Heart right ventricle (tissue), 16 donors: ENCODE data around the gene LILRA5. TPM values are rescaled to one million over a fixed set of nuclear protein-coding genes. Genes with fewer than 3 reads are reported as not detected.
"Not testable (repeated sequence)": the region's sequence is repeated elsewhere in the genome, so short reads cannot be mapped to it uniquely, and the experiment has no call there.

Experiments used
- ATAC-seq, 8 donors: fragments of 200-7000 bp; cut with Tn5 transposase; one replicate each; pipeline ENCODE4 v1.9.1; 2020; ENCODE audit warnings: mild to moderate bottlenecking in 8 of 8, moderate library complexity in 8 of 8, moderate number of reproducible peaks in 1 of 8
- DNase-seq, 2 donors: peaks; one replicate each; pipeline ENCODE4 v3.0.0-alpha.2; 2020
- H3K27ac ChIP-seq, 10 donors: fragments of 200-600 bp; sonication (generic) in 2 of 10; one replicate each; pipeline versions ENCODE4 v1.5.0 to v1.8.0; 2020 to 2022; ENCODE audit warnings: mild to moderate bottlenecking in 3 of 10
- H3K27me3 ChIP-seq, 7 donors: fragments of 200-600 bp; one replicate each; pipeline ENCODE4 v1.8.0; 2021 to 2022; ENCODE audit warnings: mild to moderate bottlenecking in 2 of 7
- H3K36me3 ChIP-seq, 9 donors: fragments of 200-600 bp; sonication (generic) in 1 of 9; one replicate each; pipeline versions ENCODE4 v1.5.0 to v1.8.0; 2020 to 2022; ENCODE audit warnings: mild to moderate bottlenecking in 2 of 9
- H3K4me1 ChIP-seq, 9 donors: fragments of 200-600 bp; sonication (generic) in 1 of 9; one replicate each; pipeline versions ENCODE4 v1.5.0 to v1.8.0; 2020 to 2022; ENCODE audit warnings: mild to moderate bottlenecking in 4 of 9
- H3K4me3 ChIP-seq, 10 donors: fragments of 200-600 bp; sonication (generic) in 2 of 10; one replicate each; pipeline versions ENCODE4 v1.5.0 to v1.8.0; 2020 to 2022; ENCODE audit warnings: mild to moderate bottlenecking in 7 of 10, moderate library complexity in 2 of 10
- H3K9me3 ChIP-seq, 11 donors: fragments of 200-600 bp in 10 of 11; sonication (generic) in 2 of 11; one replicate each; pipeline versions ENCODE4 v1.5.0 to v1.8.0; 2013 to 2022; ENCODE audit warnings: mild to moderate bottlenecking in 2 of 11, control low read depth in 1 of 11, moderate library complexity in 1 of 11
- WGBS, 2 donors: extraction: QIAGEN DNeasy Blood & Tissue Kit; methylation state at CpG; one replicate each; pipeline ENCODE4 v1.1.7; 2013; ENCODE audit warnings: inconsistent platforms in 1 of 2; 5-methylcytosine and 5-hydroxymethylcytosine counted together
- intact Hi-C, 10 donors: fragments of 100-400 bp; cut with DNase I; formaldehyde crosslinking; loops; one replicate each; pipeline versions ENCODE4 v1.11.1 to v1.14.2; 2022
- polyA plus RNA-seq, 2 donors: library from polyadenylated mRNA; stranded (reverse); fragments of 200-250 nt; gene quantifications; one replicate each; pipeline ENCODE4 v1.2.3, GENCODE V29; 2013
- total RNA-seq, 10 donors: library from RNA; stranded (reverse); fragmentation: NEBNext Ultra II Directional in 3 of 10; extraction: Animal tissue kit (Norgen Biotek cat#: 25700) in 3 of 10; gene quantifications; one replicate each; pipeline versions ENCODE4 v1.2.1 to v1.2.4, GENCODE V29; 2021 to 2023
- TF ChIP-seq, protein P1 (sequence below), 9 donors: fragments of 200-600 bp; sonication (generic) in 2 of 9; IDR thresholded peaks; one replicate each; pipeline versions ENCODE4 v1.5.0 to v1.8.0; 2021 to 2022; ENCODE audit warnings: antibody characterized with exemption in 9 of 9, mild to moderate bottlenecking in 5 of 9, moderate library complexity in 1 of 9
- donor health status: Arrhythmogenic right ventricular cardiomyopathy.
- donor health status: ischemic (EF 13 %, LVEDD 7.1; RV severe dilation, severe dysfunction).
- donor health status: healthy with polysubstance abuse.
- donor health status: DM: no; HTN: yes; CAD: no.
- donor health status: DM: no; HTN: no; CAD: no.
- donor health status: ischemic (EF 25% LVEDD 6.9; RV normal size, moderate dysfunction).
- donor health status: ischemic (EF 25% LVEDD 5.7; RV mildly dilated, moderate dysfunction).
- donor health status: healthy.
- donor health status: DM: yes; HTN: yes; CAD: no.
- donor health status: Ischemic cardiomyopathy.
- donor health status: ischemic (EF 35%, LVEDD 5.7; RV mildly dilated, moderate dysfunction).
- donor health status: nonischemic (EF 11% LVEDD 7.7; RV severe dilation, severe dysfunction).
- donor health status: DM: yes; HTN: yes; CAD: no.
- donor health status: PGD.
- donor health status: ischemic (EF 29% LVEDD 5.4; RV normal size, mild dysfunction).
- donor health status: nonischemic (EF 23%, LVEDD 6.1; RV moderate dilation, normal function).

The LILRA5 gene
- total and polyA plus RNA-seq, 12 donors = 0.26 to 8.5 (median 1.3) TPM

DNA sequence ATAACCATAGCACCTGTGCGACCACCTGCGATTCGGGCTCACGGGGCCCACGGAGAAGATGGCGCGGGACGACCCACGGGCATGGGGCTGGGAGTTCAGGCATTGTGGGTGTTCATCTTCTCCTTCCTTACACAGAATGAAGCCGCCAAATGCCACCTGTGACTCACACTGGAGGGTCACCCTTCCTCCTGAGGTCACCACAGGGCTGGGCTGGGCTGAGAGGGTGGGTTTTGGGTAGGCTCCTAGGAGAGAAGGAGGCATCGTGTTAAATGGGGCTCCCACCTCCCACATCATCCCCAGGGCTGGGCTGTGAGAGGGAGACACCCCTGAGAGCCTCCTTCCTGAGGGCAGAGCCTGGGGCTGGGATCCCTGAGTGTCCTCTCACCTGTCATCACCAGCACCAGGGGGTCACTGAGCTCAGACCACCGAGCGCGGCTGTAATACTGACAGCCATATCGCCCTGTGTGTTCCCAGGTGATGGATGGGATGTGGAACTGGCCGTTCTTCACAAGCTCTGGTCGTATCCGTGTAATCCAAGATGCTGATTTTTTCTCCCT lies 33.5 kb downstream of the LILRA5 start:
- WGBS, 2 donors = 78 to 86% methylated on average over 18 of the region's 18 CpGs
- Histone ChIP-seq H3K27ac (peak overlapping the region in 2 of 10 donors; percentile 60 to 90), H3K36me3 (peaks cover 0 to 17% (median 0%) of the 10 kb centered on the region in 9 donors), H3K9me3 (no peaks in the 10 kb centered on the region), H3K27me3 (peaks cover 0 to 61% (median 28%) of the 10 kb centered on the region in 7 donors), H3K4me1 (peaks cover 0 to 34% (median 0%) of the 10 kb centered on the region in 9 donors), H3K4me3 (peak overlapping the region in 4 of 10 donors; percentile 17 to 53 (median 22))
- TF ChIP-seq, protein P1, sequence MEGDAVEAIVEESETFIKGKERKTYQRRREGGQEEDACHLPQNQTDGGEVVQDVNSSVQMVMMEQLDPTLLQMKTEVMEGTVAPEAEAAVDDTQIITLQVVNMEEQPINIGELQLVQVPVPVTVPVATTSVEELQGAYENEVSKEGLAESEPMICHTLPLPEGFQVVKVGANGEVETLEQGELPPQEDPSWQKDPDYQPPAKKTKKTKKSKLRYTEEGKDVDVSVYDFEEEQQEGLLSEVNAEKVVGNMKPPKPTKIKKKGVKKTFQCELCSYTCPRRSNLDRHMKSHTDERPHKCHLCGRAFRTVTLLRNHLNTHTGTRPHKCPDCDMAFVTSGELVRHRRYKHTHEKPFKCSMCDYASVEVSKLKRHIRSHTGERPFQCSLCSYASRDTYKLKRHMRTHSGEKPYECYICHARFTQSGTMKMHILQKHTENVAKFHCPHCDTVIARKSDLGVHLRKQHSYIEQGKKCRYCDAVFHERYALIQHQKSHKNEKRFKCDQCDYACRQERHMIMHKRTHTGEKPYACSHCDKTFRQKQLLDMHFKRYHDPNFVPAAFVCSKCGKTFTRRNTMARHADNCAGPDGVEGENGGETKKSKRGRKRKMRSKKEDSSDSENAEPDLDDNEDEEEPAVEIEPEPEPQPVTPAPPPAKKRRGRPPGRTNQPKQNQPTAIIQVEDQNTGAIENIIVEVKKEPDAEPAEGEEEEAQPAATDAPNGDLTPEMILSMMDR (IDR thresholded peaks at IDR 0.05) = no peak
- no peak for ATAC-seq
- intact Hi-C loops = no loop called here
- DNase-seq = no peak

DNA sequence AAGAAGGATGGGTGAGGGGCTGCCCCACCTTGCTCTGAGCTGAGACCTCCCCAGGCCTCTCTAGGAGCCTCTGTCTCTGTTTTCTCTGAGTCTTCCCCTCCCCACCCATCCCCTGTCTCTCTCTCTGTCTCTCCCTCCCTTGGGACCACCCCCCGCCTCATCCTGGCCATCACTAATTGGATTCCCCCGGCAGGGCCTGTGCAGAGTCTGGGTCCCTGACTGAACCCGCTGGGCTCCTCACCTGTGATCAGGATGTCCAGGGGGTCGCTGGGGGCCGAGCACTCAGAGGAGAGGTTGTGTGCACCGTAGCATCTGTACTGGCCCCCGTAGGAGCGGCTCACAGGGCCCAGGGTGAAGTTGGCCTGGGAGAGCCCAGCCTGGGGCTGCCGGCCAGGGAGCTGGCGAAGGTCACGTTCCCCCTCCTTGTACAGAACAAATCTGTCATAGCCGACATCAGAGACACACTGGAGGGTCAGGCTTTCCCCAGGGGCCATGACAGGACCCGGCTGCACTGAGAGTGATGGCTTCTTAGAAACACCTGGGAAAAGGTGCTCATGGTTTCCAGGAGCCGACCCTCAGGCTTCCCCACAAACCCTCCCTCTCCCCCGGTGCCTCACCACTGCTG lies 34.3 kb downstream of the LILRA5 start:
- Histone ChIP-seq H3K36me3 (peaks cover 0 to 17% (median 0%) of the 10 kb centered on the region in 9 donors), H3K27me3 (peaks cover 0 to 62% (median 28%) of the 10 kb centered on the region in 7 donors), H3K4me3 (peak overlapping the region in 1 of 10 donors; percentile 53), H3K27ac (peak overlapping the region in 1 of 10 donors; percentile 90), H3K4me1 (peaks cover 0 to 31% (median 0%) of the 10 kb centered on the region in 9 donors)
- ATAC-seq, H3K9me3 ChIP-seq, DNase-seq, intact Hi-C loops: not testable (repeated sequence)
- 71 to 81% methylated on average over 15 of the region's 15 CpGs for WGBS, 2 donors

DNA sequence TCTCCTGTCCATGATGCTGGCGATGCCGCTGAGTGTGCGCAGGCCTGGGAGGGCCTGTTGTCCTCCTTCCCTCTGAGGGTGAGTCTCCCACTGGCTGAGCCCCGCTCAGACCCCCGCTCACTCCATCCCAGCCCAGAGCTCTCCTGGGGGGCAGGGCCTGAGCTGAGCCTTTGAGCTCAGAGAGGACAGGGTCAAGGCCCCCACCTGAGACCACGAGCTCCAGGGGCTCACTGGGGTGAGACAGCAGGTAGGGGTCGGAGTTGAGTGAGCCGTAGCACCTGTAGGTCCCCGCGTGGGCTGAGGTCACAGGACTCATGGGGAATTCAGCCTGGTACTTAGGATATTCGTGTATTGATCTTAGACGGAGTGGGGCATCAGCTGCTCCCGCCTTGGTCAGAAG lies 34.9 kb downstream of the LILRA5 start:
- Histone ChIP-seq H3K4me1 (peaks cover 0 to 25% (median 0%) of the 10 kb centered on the region in 9 donors), H3K27me3 (peaks cover 0 to 67% (median 28%) of the 10 kb centered on the region in 7 donors), H3K36me3 (peaks cover 0 to 17% (median 0%) of the 10 kb centered on the region in 9 donors), H3K27ac (peak overlapping the region in 1 of 10 donors; percentile 36)
- intact Hi-C loops, H3K4me3 ChIP-seq, H3K9me3 ChIP-seq, DNase-seq, ATAC-seq: not testable (repeated sequence)
- WGBS, 2 donors = 80 to 81% methylated on average over 13 of the region's 13 CpGs

DNA sequence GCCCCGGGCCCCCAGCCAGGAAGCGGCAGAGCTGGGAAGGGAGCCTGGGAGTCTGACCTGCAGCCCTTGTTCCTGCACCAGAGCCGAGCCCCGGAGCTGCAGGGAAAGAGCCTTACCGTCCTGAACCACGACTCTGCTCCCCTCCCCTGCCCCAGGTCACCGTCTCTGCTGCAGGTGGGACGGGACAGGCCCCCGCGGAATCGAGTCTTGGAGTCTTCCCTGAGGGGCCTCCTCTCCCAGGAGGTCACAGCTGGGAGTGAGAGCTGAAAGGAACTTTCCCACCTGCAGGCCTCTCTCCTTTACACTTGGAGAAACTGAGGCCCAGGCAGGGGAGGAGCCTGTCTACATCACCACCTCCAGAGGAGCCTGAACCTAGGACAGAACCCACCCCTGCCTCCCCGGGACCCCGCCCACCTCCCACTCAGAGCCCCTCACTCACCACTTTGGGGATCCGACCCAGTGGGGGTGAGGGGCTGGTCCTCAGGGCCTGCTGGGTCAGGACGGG lies 35.8 kb downstream of the LILRA5 start:
- ATAC-seq, H3K4me3 ChIP-seq, H3K9me3 ChIP-seq, H3K27ac ChIP-seq, DNase-seq, intact Hi-C loops: not testable (repeated sequence)
- 63 to 67% methylated on average over 14 to 15 of the region's 15 CpGs for WGBS, 2 donors
- Histone ChIP-seq H3K36me3 (peaks cover 0 to 17% (median 0%) of the 10 kb centered on the region in 9 donors), H3K4me1 (peaks cover 0 to 16% (median 0%) of the 10 kb centered on the region in 9 donors), H3K27me3 (peaks cover 0 to 58% (median 26%) of the 10 kb centered on the region in 7 donors)

DNA sequence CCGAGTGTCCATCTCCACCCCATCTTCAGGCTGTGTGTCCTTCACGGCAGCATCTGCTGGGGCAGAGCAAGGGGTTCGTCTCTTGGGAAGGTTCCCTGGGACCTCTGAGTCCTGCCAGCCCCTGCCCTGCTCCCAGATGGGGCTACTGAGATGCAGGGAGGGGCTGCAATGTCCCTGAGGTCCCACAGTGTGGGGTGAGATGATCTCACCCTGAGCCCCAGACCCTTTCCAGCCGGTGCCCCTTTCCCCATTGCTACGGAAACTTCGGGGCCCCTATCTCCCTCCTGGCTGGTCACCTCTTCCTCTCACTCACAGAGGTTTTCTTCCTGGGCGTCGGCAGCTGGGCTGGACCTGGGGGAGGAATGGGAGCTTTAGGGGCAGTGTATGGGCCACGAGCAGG lies 37.0 kb downstream of the LILRA5 start:
- H3K9me3 ChIP-seq = no peaks in the 10 kb centered on the region
- DNase-seq (no peak), ATAC-seq (no peak)
- H3K4me1 ChIP-seq = peaks cover 0 to 5% (median 0%) of the 10 kb centered on the region in 9 donors
- H3K27me3 ChIP-seq = peaks cover 0 to 46% (median 16%) of the 10 kb centered on the region in 7 donors
- TF ChIP-seq, protein P1 (IDR thresholded peaks at IDR 0.05) = no peak
- peaks cover 0 to 17% (median 0%) of the 10 kb centered on the region in 9 donors for H3K36me3 ChIP-seq
- 44 to 56% methylated on average over 9 of the region's 9 CpGs for WGBS, 2 donors
- no peak overlapping the region for H3K27ac ChIP-seq
- intact Hi-C loops = no loop called here
- H3K4me3 ChIP-seq = no peak overlapping the region

DNA sequence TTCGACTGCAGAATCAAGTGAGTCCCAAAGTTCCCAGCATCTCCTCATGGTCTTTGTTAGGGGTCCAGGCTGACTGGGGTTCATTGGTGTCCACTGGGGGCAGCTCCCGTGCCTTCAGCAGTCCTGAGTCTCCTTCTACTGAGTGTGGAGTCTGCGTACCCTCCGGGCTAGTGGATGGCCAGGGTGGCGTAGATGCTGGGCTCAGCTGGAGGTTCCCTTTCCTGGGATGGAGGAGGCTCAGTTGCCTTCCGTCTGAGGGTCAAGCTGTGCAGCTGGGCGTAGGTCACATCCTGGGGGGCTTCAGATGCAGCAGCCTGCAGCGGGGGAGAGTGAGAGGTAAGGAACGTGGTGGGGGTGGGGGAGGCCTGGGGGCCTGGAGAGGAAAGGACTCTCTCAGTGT lies 38.5 kb downstream of the LILRA5 start:
- H3K9me3 ChIP-seq, H3K4me3 ChIP-seq, intact Hi-C loops, ATAC-seq, H3K27ac ChIP-seq, DNase-seq: not testable (repeated sequence)
- H3K27me3 ChIP-seq = peaks cover 0 to 39% (median 11%) of the 10 kb centered on the region in 7 donors
- peaks cover 0 to 10% (median 0%) of the 10 kb centered on the region in 9 donors for H3K4me1 ChIP-seq
- H3K36me3 ChIP-seq = peaks cover 0 to 17% (median 0%) of the 10 kb centered on the region in 9 donors
- 48 to 53% methylated on average over 9 of the region's 9 CpGs for WGBS, 2 donors
